SK-N-SH treated with all-trans-retinoic acid at 6 μM for 48 hours (cell line): ENCODE measurements around the gene SDR39U1.

Experiments used
- ATAC-seq: fragments of 200-7000 bp; cut with Tn5 transposase; 3 replicates; pipeline ENCODE4 v1.9.1; 2020; ENCODE audit warnings: mild to moderate bottlenecking, moderate library complexity
- ARNTL ChIP-seq: fragments of 450-650 bp; formaldehyde crosslinking; IDR thresholded peaks from 2 replicates; pipeline ENCODE4 v1.5.0; 2020; ENCODE audit warnings: low read depth, mild to moderate bottlenecking, moderate library complexity, borderline replicate concordance
- BACH2 ChIP-seq: fragments of 250-450 bp; sonication (Bioruptor Pico); IDR thresholded peaks from 2 replicates; pipeline ENCODE4 v1.9.0; 2021; ENCODE audit warnings: mild to moderate bottlenecking, borderline replicate concordance
- CREB5 ChIP-seq: fragments of 250-450 bp; sonication (Bioruptor Pico); IDR thresholded peaks from 2 replicates; pipeline ENCODE4 v1.5.1; 2020; ENCODE audit warnings: low read depth, mild to moderate bottlenecking, moderate library complexity
- CSDC2 ChIP-seq: fragments of 250-450 bp; sonication (Bioruptor Pico); IDR thresholded peaks from 2 replicates; pipeline ENCODE4 v1.5.0; 2020; ENCODE audit warnings: mild to moderate bottlenecking, moderate library complexity
- ESRRG ChIP-seq: fragments of 250-450 bp; sonication (Bioruptor Pico); IDR thresholded peaks from 2 replicates; pipeline ENCODE4 v1.6.1; 2021; ENCODE audit warnings: mild to moderate bottlenecking
- GLIS3 ChIP-seq: fragments of 250-450 bp; sonication (Bioruptor Pico); IDR thresholded peaks from 2 replicates; pipeline ENCODE4 v1.5.0; 2020; ENCODE audit warnings: mild to moderate bottlenecking, moderate library complexity
- ISL1 ChIP-seq: fragments of 250-450 bp; sonication (Bioruptor Pico); IDR thresholded peaks from 2 replicates; pipeline ENCODE4 v2.1.2; 2022; ENCODE audit warnings: mild to moderate bottlenecking, moderate library complexity
- PPARA ChIP-seq: fragments of 250-450 bp; sonication (Bioruptor Pico); IDR thresholded peaks from 2 replicates; pipeline ENCODE4 v1.5.0; 2020; ENCODE audit warnings: mild to moderate bottlenecking, borderline replicate concordance
- RARB ChIP-seq: fragments of 250-450 bp; sonication (Bioruptor Pico); IDR thresholded peaks from 2 replicates; pipeline ENCODE4 v1.8.0; 2021; ENCODE audit warnings: mild to moderate bottlenecking, moderate library complexity
- SNAI2 ChIP-seq: fragments of 250-450 bp; sonication (Bioruptor Pico); IDR thresholded peaks from 2 replicates; pipeline ENCODE4 v1.5.0; 2020; ENCODE audit warnings: mild to moderate bottlenecking, moderate library complexity
- TCF4 ChIP-seq: fragments of 250-450 bp; sonication (Bioruptor Pico); IDR thresholded peaks from 2 replicates; pipeline ENCODE4 v1.8.0; 2021; ENCODE audit warnings: mild to moderate bottlenecking, moderate library complexity, borderline replicate concordance
- TOX ChIP-seq: fragments of 250-450 bp; sonication (Bioruptor Pico); IDR thresholded peaks from 2 replicates; pipeline ENCODE4 v1.8.0; 2021; ENCODE audit warnings: mild to moderate bottlenecking, moderate library complexity, borderline replicate concordance
- ZC3H10 ChIP-seq: fragments of 250-450 bp; sonication (Bioruptor Pico); IDR thresholded peaks from 2 replicates; pipeline ENCODE4 v1.5.1; 2021; ENCODE audit warnings: mild to moderate bottlenecking, moderate library complexity
- ZFP30 ChIP-seq: fragments of 450-650 bp; formaldehyde crosslinking; IDR thresholded peaks from 2 replicates; pipeline ENCODE4 v1.5.0; 2022; ENCODE audit warnings: mild to moderate bottlenecking, moderate library complexity
- ZNF565 ChIP-seq: fragments of 450-650 bp; formaldehyde crosslinking; conservative IDR thresholded peaks from 2 replicates; pipeline ENCODE4 v1.5.0; 2020; ENCODE audit warnings: low read depth, mild to moderate bottlenecking, moderate library complexity
- ZNF70 ChIP-seq: fragments of 450-650 bp; formaldehyde crosslinking; IDR thresholded peaks from 2 replicates; pipeline ENCODE4 v1.5.0; 2020; ENCODE audit warnings: mild to moderate bottlenecking, moderate library complexity
- TF ChIP-seq, protein P1 (sequence below): fragments of 250-450 bp; sonication (Bioruptor Pico); IDR thresholded peaks from 2 replicates; pipeline ENCODE4 v1.5.1; 2021; ENCODE audit warnings: mild to moderate bottlenecking, moderate library complexity
- TF ChIP-seq, protein P2 (sequence below): fragments of 250-450 bp; sonication (Bioruptor Pico); IDR thresholded peaks from 2 replicates; pipeline ENCODE4 v1.8.0; 2020; ENCODE audit warnings: mild to moderate bottlenecking, moderate library complexity, borderline replicate concordance
- TF ChIP-seq, protein P3 (sequence below): fragments of 250-450 bp; sonication (Bioruptor Pico); IDR thresholded peaks from 2 replicates; pipeline ENCODE4 v1.5.0; 2020; ENCODE audit warnings: mild to moderate bottlenecking, moderate library complexity

The SDR39U1 gene

DNA sequence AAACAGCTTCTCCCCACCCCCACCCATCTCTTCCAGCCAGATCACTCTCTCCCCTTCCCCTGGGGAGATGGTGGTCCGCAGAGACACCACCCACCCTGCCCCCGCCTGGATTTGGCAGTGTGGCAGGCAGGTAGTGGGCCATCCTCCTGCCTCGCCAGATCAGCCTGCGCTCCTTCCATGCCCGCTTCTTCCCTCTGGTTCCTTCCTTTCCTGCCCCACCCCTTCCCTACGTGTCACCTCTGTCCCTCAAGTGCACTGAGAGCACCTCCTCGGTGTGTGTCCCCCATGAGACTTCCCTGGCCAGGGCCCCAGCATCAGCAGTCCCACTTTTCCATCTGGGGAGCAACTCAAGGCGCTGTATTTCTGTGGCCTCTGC, 43.1 kb downstream of the SDR39U1 start:
- ATAC-seq: peak; percentile 31
- TF ChIP-seq, protein P1, sequence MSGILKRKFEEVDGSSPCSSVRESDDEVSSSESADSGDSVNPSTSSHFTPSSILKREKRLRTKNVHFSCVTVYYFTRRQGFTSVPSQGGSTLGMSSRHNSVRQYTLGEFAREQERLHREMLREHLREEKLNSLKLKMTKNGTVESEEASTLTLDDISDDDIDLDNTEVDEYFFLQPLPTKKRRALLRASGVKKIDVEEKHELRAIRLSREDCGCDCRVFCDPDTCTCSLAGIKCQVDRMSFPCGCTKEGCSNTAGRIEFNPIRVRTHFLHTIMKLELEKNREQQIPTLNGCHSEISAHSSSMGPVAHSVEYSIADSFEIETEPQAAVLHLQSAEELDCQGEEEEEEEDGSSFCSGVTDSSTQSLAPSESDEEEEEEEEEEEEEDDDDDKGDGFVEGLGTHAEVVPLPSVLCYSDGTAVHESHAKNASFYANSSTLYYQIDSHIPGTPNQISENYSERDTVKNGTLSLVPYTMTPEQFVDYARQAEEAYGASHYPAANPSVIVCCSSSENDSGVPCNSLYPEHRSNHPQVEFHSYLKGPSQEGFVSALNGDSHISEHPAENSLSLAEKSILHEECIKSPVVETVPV (CRISPR knock-in tag): no peak
- TF ChIP-seq BACH2 (CRISPR knock-in tag) (no peak), ZC3H10 (no peak), ZFP30 (CRISPR knock-in tag) (no peak), CREB5 (CRISPR knock-in tag) (no peak), TOX (CRISPR knock-in tag) (no peak), ZNF70 (CRISPR knock-in tag) (no peak), ISL1 (CRISPR knock-in tag) (no peak), RARB (CRISPR knock-in tag) (no peak), PPARA (no peak), ARNTL (no peak), TCF4 (CRISPR knock-in tag) (no peak), ESRRG (CRISPR knock-in tag) (no peak), CSDC2 (no peak), SNAI2 (CRISPR knock-in tag) (no peak)
- TF ChIP-seq, protein P2, sequence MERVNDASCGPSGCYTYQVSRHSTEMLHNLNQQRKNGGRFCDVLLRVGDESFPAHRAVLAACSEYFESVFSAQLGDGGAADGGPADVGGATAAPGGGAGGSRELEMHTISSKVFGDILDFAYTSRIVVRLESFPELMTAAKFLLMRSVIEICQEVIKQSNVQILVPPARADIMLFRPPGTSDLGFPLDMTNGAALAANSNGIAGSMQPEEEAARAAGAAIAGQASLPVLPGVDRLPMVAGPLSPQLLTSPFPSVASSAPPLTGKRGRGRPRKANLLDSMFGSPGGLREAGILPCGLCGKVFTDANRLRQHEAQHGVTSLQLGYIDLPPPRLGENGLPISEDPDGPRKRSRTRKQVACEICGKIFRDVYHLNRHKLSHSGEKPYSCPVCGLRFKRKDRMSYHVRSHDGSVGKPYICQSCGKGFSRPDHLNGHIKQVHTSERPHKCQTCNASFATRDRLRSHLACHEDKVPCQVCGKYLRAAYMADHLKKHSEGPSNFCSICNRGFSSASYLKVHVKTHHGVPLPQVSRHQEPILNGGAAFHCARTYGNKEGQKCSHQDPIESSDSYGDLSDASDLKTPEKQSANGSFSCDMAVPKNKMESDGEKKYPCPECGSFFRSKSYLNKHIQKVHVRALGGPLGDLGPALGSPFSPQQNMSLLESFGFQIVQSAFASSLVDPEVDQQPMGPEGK (CRISPR knock-in tag): no peak
- TF ChIP-seq, protein P3, sequence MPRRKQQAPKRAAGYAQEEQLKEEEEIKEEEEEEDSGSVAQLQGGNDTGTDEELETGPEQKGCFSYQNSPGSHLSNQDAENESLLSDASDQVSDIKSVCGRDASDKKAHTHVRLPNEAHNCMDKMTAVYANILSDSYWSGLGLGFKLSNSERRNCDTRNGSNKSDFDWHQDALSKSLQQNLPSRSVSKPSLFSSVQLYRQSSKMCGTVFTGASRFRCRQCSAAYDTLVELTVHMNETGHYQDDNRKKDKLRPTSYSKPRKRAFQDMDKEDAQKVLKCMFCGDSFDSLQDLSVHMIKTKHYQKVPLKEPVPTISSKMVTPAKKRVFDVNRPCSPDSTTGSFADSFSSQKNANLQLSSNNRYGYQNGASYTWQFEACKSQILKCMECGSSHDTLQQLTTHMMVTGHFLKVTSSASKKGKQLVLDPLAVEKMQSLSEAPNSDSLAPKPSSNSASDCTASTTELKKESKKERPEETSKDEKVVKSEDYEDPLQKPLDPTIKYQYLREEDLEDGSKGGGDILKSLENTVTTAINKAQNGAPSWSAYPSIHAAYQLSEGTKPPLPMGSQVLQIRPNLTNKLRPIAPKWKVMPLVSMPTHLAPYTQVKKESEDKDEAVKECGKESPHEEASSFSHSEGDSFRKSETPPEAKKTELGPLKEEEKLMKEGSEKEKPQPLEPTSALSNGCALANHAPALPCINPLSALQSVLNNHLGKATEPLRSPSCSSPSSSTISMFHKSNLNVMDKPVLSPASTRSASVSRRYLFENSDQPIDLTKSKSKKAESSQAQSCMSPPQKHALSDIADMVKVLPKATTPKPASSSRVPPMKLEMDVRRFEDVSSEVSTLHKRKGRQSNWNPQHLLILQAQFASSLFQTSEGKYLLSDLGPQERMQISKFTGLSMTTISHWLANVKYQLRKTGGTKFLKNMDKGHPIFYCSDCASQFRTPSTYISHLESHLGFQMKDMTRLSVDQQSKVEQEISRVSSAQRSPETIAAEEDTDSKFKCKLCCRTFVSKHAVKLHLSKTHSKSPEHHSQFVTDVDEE (CRISPR knock-in tag): no peak

GRCh38 chr14:24398653-24399446, 43.7 kb downstream of the SDR39U1 start, which contains the start of gene NYNRIN:
TSS of gene NYNRIN (plus strand) at chr14:24399003. CDS start at chr14:24399247, 244 bp downstream.
- ATAC-seq: peak; percentile 83

DNA sequence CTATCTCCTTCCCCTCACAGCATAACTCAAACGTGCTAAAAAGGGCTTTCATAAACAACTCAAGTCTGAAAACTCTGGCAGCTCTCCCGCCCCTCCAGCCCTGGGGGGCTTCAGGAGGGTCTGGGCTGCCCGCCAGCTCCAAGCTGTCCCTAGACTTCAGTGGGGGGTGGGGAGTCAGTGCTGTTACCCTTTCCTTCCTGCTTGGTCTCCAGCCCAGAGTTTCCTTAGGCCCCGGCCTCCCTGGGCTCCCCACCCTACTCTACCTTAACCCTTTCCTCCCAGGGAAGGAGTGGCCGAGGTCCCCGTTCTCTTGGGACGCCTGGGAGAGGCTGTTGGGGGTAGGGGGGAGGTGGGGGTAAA, 44.3 kb downstream of the SDR39U1 start:
- ATAC-seq: peak; percentile 8; the same call in 1 of the 3 replicates
- TF ChIP-seq ZNF565 (CRISPR knock-in tag): no peak
- TF ChIP-seq TCF4 (CRISPR knock-in tag): no peak
- no peak for TF ChIP-seq ZC3H10

More at GRCh38 chr14:24398653-24399446, 43.7 kb downstream of the SDR39U1 start, which contains the start of gene NYNRIN:
- TF ChIP-seq BACH2 (CRISPR knock-in tag): no peak

DNA sequence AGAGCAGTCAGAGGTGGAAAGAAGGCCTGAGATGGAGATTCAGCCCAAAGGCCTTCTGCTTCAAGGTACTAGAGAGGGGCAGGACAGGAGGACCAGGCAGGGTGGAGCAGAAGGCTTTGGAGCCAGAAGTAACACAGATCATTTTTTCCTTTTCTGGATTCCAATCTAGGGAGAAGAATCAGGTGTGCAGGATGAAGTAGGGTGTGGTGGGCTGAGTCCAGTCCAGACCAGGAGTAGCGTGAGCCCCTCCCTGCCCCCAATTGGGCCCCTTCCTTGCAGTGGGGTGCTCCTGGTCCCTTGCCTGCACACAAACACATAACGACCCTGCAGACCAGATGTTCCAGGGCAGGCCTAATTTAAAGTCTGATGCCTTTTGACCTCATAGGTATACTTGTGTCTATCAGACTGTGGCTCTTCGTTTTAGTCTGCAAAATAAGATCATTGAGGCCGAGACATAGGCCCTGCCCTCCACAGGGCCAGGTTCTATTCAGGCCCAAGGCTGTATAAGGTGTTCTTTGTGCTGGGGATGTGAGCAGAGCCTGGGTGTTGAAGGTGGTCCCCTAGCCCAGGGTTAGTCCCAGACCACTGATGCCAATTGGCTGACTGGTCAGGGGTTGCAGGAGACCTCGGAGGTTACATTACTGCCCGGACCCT, 44.8 kb downstream of the SDR39U1 start:
- no peak for ATAC-seq
- TF ChIP-seq PPARA: no peak
- TF ChIP-seq TCF4 (CRISPR knock-in tag): no peak
- TF ChIP-seq, protein P3 (CRISPR knock-in tag): no peak
- TF ChIP-seq ISL1 (CRISPR knock-in tag): no peak
- TF ChIP-seq GLIS3 (CRISPR knock-in tag): no peak
